NCI-H82 treated with DMSO at 0.1 percent for 48 hours (cell line): ENCODE data around the gene ROBO2.

Experiments
- DNase-seq: peaks from one replicate; lab custom pipeline; 2025; ENCODE audit not compliant: unreplicated experiment; lab: John Stamatoyannopoulos, UW

Gene ROBO2

GRCh38 chr3:77464111-77464688, 424.3 kb downstream of the ROBO2 start:
- no peak for DNase-seq

GRCh38 chr3:77466562-77467115, 426.7 kb downstream of the ROBO2 start:
- DNase-seq = no peak

- no peak for DNase-seq
These were observed 428.1 kb downstream of the ROBO2 start for GRCh38 chr3:77467702-77468625.

GRCh38 chr3:77468626-77469020, 428.7 kb downstream of the ROBO2 start:
- no peak for DNase-seq

GRCh38 chr3:77475507-77475906, 435.6 kb downstream of the ROBO2 start:
- DNase-seq = no peak

- DNase-seq = no peak
These were observed 439.1 kb downstream of the ROBO2 start for GRCh38 chr3:77479021-77479420.

- DNase-seq = no peak
These were observed 449.3 kb downstream of the ROBO2 start for GRCh38 chr3:77489216-77489615.

- no peak for DNase-seq
These were observed 452.1 kb downstream of the ROBO2 start for GRCh38 chr3:77491961-77492360.

GRCh38 chr3:77500721-77501120, 460.8 kb downstream of the ROBO2 start:
- DNase-seq = no peak

- no peak for DNase-seq
These were observed 466.5 kb downstream of the ROBO2 start for GRCh38 chr3:77506384-77506783.

GRCh38 chr3:77513542-77513941, 473.6 kb downstream of the ROBO2 start:
- no peak for DNase-seq

GRCh38 chr3:77514766-77515165, 474.9 kb downstream of the ROBO2 start:
- no peak for DNase-seq

- no peak for DNase-seq
These were observed 484.6 kb downstream of the ROBO2 start for GRCh38 chr3:77524463-77524862.

- DNase-seq = no peak
These were observed 485.2 kb downstream of the ROBO2 start for GRCh38 chr3:77524946-77525682.

- no peak for DNase-seq
These were observed 486.7 kb downstream of the ROBO2 start for GRCh38 chr3:77526573-77527113.

GRCh38 chr3:77529522-77529921, 489.6 kb downstream of the ROBO2 start:
- DNase-seq = no peak

- no peak for DNase-seq
These were observed 491.0 kb downstream of the ROBO2 start for GRCh38 chr3:77530870-77531269.

- DNase-seq = no peak
These were observed 495.2 kb downstream of the ROBO2 start for GRCh38 chr3:77535116-77535515.

GRCh38 chr3:77536038-77536775, 496.3 kb downstream of the ROBO2 start:
- DNase-seq = no peak

- no peak for DNase-seq
These were observed 499.1 kb downstream of the ROBO2 start for GRCh38 chr3:77539014-77539413.

GRCh38 chr3:77539677-77540076, 499.8 kb downstream of the ROBO2 start:
- no peak for DNase-seq
